DMS114 treated with DMSO at 0.1 percent for 48 hours (cell line): ENCODE data around the gene TBC1D25.

Experiments
- DNase-seq: peaks from one replicate; lab custom pipeline; 2025; ENCODE audit not compliant: unreplicated experiment; lab: John Stamatoyannopoulos, UW

TBC1D25 gene

GRCh38 chrX:48599341-48599740, 59.8 kb downstream of the TBC1D25 start:
- no peak for DNase-seq

GRCh38 chrX:48600226-48600625, 60.7 kb downstream of the TBC1D25 start:
- DNase-seq: no peak

- DNase-seq: no peak
These were observed 62.4 kb downstream of the TBC1D25 start for GRCh38 chrX:48601741-48602394.

GRCh38 chrX:48604701-48605100, 65.2 kb downstream of the TBC1D25 start:
- no peak for DNase-seq

- no peak for DNase-seq
These were observed 66.6 kb downstream of the TBC1D25 start for GRCh38 chrX:48606091-48606490.

- DNase-seq: no peak
These were observed 72.2 kb downstream of the TBC1D25 start for GRCh38 chrX:48611703-48612102.
